HCT116 (cell line): ENCODE results near the gene GABPB1. TPM values are rescaled to one million over a fixed set of nuclear protein-coding genes. Genes with fewer than 3 reads are reported as not detected.

Experiments
- ATAC-seq: fragments of 200-7000 bp; cut with Tn5 transposase; 2 replicates; pipeline ENCODE4 v1.9.1; 2020; ENCODE audit warnings: mild to moderate bottlenecking, moderate library complexity
- BruUV-seq: library from RNA; stranded (reverse); fragments of 400-500 nt; replicated peaks from 2 replicates; lab custom pipeline; 2021; lab: Mats Ljungman, UMichigan
- CTCF ChIA-PET: fragments of 300-600 bp; sonication (Branson Sonifier 250); formaldehyde crosslinking; loops from one replicate; lab custom pipeline; 2021; ENCODE audit warnings: antibody characterized with exemption; lab: Charles Lee
- POLR2A ChIA-PET: fragments of 300-600, 350-600 bp; sonication (Branson Sonifier 250); formaldehyde crosslinking; loops from one replicate; lab custom pipeline; 2021; ENCODE audit warnings: antibody characterized with exemption; lab: Charles Lee
- RAD21 ChIA-PET, 2 experiments: fragments of 300-600 bp; sonication (Branson Sonifier 250); formaldehyde crosslinking; loops; one replicate each; lab custom pipeline; 2023; ENCODE audit warnings: low total read pairs in 2 of 2; ENCODE audit not compliant: uncharacterized antibody in 2 of 2, unreplicated experiment in 2 of 2, low non-redundant PET in 1 of 2; lab: Charles Lee
- DNase-seq: peaks from one replicate; pipeline ENCODE4 v3.0.0-alpha.2; 2010; ENCODE audit warnings: low read depth, low spot score
- H2AFZ ChIP-seq: fragments of 200-600 bp; shearing (Covaris generic), sonication (generic); 2 replicates; pipeline ENCODE4 v1.6.1; 2017; ENCODE audit warnings: low read depth, mixed run types, mixed read lengths, antibody characterized with exemption, low read length; ENCODE audit not compliant: poor library complexity, severe bottlenecking
- H3K27ac ChIP-seq: 2 replicates; pipeline ENCODE4 v1.5.1; 2012; ENCODE audit warnings: low read depth, low read length
- H3K27me3 ChIP-seq: fragments of 200-600 bp; sonication (generic); 2 replicates; pipeline ENCODE4 v1.6.1; 2016; ENCODE audit warnings: mixed run types, low read length, mixed read lengths; ENCODE audit not compliant: insufficient read depth
- H3K36me3 ChIP-seq, 2 experiments: fragments of 200-500 bp in 1 of 2; fragments of 200-600 bp in 1 of 2; sonication (Bioruptor generic) in 1 of 2; sonication (generic) in 1 of 2; 2 replicates each; pipeline versions ENCODE4 v1.5.1 to v1.6.1; 2014 to 2016; ENCODE audit warnings: low read length in 2 of 2, inconsistent platforms in 1 of 2, mixed read lengths in 1 of 2, mixed run types in 1 of 2; ENCODE audit not compliant: insufficient read depth in 2 of 2, control insufficient read depth in 1 of 2
- H3K4me1 ChIP-seq, 2 experiments: fragments of 200-600 bp in 1 of 2; sonication (generic) in 1 of 2; 2 replicates each; pipeline versions ENCODE4 v1.5.1 to v1.6.1; 2012 to 2017; ENCODE audit warnings: low read length in 2 of 2, inconsistent platforms in 1 of 2, mild to moderate bottlenecking in 1 of 2, mixed read lengths in 1 of 2, mixed run types in 1 of 2, moderate library complexity in 1 of 2; ENCODE audit not compliant: insufficient read depth in 2 of 2, control insufficient read depth in 1 of 2
- H3K4me2 ChIP-seq: fragments of 200-600 bp; sonication (generic); 2 replicates; pipeline ENCODE4 v1.6.1; 2017; ENCODE audit warnings: mixed run types, low read length, mixed read lengths
- H3K4me3 ChIP-seq, 2 experiments: fragments of 200-600 bp in 1 of 2; sonication (generic) in 1 of 2; replicated peaks in 1 of 2; 2 replicates each; pipeline ENCODE4 v1.5.1; 2011 to 2016; ENCODE audit warnings: low read length in 2 of 2, control low read depth in 1 of 2, low read depth in 1 of 2, mild to moderate bottlenecking in 1 of 2, mixed read lengths in 1 of 2, mixed run types in 1 of 2
- H3K79me2 ChIP-seq: fragments of 200-600 bp; sonication (generic); 2 replicates; pipeline ENCODE4 v1.6.1; 2017; ENCODE audit warnings: mild to moderate bottlenecking, mixed run types, low read length, moderate library complexity, mixed read lengths; ENCODE audit not compliant: insufficient read depth
- H3K9ac ChIP-seq: fragments of 200-600 bp; sonication (generic); 2 replicates; pipeline ENCODE4 v1.6.1; 2016; ENCODE audit warnings: low read length, mixed read lengths
- H3K9me2 ChIP-seq: fragments of 200-600 bp; sonication (generic), shearing (Covaris generic); 2 replicates; pipeline ENCODE4 v1.6.1; 2017; ENCODE audit warnings: mixed run types, mild to moderate bottlenecking, moderate library complexity; ENCODE audit not compliant: insufficient read depth
- H3K9me3 ChIP-seq, 2 experiments: fragments of 200-500 bp in 1 of 2; fragments of 200-600 bp in 1 of 2; sonication (Bioruptor generic) in 1 of 2; sonication (generic) in 1 of 2; 2 replicates each; pipeline ENCODE4 v1.6.1; 2014 to 2017; ENCODE audit warnings: low read length in 2 of 2, mixed read lengths in 2 of 2, inconsistent platforms in 1 of 2, low read depth in 1 of 2, mild to moderate bottlenecking in 1 of 2, mixed run types in 1 of 2, moderate library complexity in 1 of 2; ENCODE audit not compliant: control insufficient read depth in 1 of 2, insufficient read depth in 1 of 2
- H4K20me1 ChIP-seq: fragments of 200-600 bp; sonication (generic), shearing (Covaris generic); 2 replicates; pipeline ENCODE4 v1.6.1; 2017; ENCODE audit warnings: mixed run types, mild to moderate bottlenecking, moderate library complexity; ENCODE audit not compliant: insufficient read depth
- ATF3 ChIP-seq: IDR thresholded peaks from 2 replicates; pipeline ENCODE4 v1.6.1; 2012
- CEBPB ChIP-seq: IDR thresholded peaks from 2 replicates; pipeline ENCODE4 v1.6.1; 2012; ENCODE audit warnings: low read depth
- CTCF ChIP-seq, 3 experiments: fragments of 200-600 bp in 1 of 3; sonication (generic) in 1 of 3; IDR thresholded peaks in 2 of 3; conservative IDR thresholded peaks in 1 of 3; 2 replicates each; pipeline ENCODE4 v1.5.1; 2012 to 2017; ENCODE audit warnings: low read depth in 2 of 3, low read length in 2 of 3, antibody characterized with exemption in 1 of 3, borderline replicate concordance in 1 of 3, control low read depth in 1 of 3, mild to moderate bottlenecking in 1 of 3, mixed read lengths in 1 of 3, mixed run types in 1 of 3, moderate library complexity in 1 of 3; ENCODE audit not compliant: insufficient read depth in 1 of 3
- EZH2 ChIP-seq: fragments of 200-600 bp; sonication (generic); IDR thresholded peaks from 2 replicates; pipeline ENCODE4 v1.6.1; 2017; ENCODE audit warnings: antibody characterized with exemption, mixed run types
- FOSL1 ChIP-seq: IDR thresholded peaks from 2 replicates; pipeline ENCODE4 v1.6.1; 2012; ENCODE audit warnings: low read depth
- JUND ChIP-seq: IDR thresholded peaks from 2 replicates; pipeline ENCODE4 v1.6.1; 2012
- POLR2A ChIP-seq: IDR thresholded peaks from 2 replicates; pipeline ENCODE4 v1.7.0; 2011; ENCODE audit warnings: borderline replicate concordance; ENCODE audit not compliant: insufficient read depth, insufficient read length; ENCODE audit errors: extremely low read depth
- POLR2AphosphoS5 ChIP-seq: IDR thresholded peaks from 2 replicates; pipeline ENCODE4 v1.6.1; 2011; ENCODE audit warnings: mild to moderate bottlenecking, low read depth, low read length, moderate library complexity
- REST ChIP-seq: IDR thresholded peaks from 2 replicates; pipeline ENCODE4 v1.6.1; 2012; ENCODE audit warnings: low read depth
- SIN3A ChIP-seq: IDR thresholded peaks from 2 replicates; pipeline ENCODE4 v1.6.1; 2012; ENCODE audit warnings: low read depth
- SP1 ChIP-seq: IDR thresholded peaks from 2 replicates; pipeline ENCODE4 v1.6.1; 2012; ENCODE audit warnings: low read depth
- TCF7L2 ChIP-seq: IDR thresholded peaks from 2 replicates; pipeline ENCODE4 v1.7.0; 2011; ENCODE audit warnings: borderline replicate concordance, inconsistent platforms; ENCODE audit not compliant: insufficient read depth, insufficient read length; ENCODE audit errors: extremely low read depth
- ZNF274 ChIP-seq: fragments of 200-500 bp; sonication (Bioruptor generic); IDR thresholded peaks from 2 replicates; pipeline ENCODE4 v1.6.1; 2014; ENCODE audit warnings: mild to moderate bottlenecking, low read depth, low read length, inconsistent platforms
- intact Hi-C: fragments of 100-400 bp; cut with micrococcal nuclease; formaldehyde crosslinking; loops from 2 replicates; pipeline ENCODE4 v1.10.0; 2022
- total RNA-seq: library from RNA; stranded (reverse); gene quantifications from one replicate; pipeline ENCODE4 v1.2.1, GENCODE V29; 2021; ENCODE audit not compliant: unreplicated experiment

GABPB1 gene
- total RNA-seq, 1 experiment from 2014 or later, result 20.1 TPM

- Histone ChIP-seq H3K9me2 (peaks cover 6% of the 10 kb centered on the region; the same call in 1 of the 2 replicates), H2AFZ (no peak overlapping the region), H3K27ac (no peak overlapping the region), H4K20me1 (no peaks in the 10 kb centered on the region), H3K9me3 (no peaks in the 10 kb centered on the region), H3K79me2 (no peaks in the 10 kb centered on the region), H3K4me1 (peaks cover 0 to 4% of the 10 kb centered on the region in 2 experiments; a peak in 1 of 4 replicates), H3K27me3 (no peaks in the 10 kb centered on the region), H3K36me3 (no peaks in the 10 kb centered on the region), H3K4me2 (no peak overlapping the region), H3K4me3 (no peak overlapping the region), H3K9ac (no peak overlapping the region)
- ChIA-PET RAD21 (no interaction called here), CTCF (no interaction called here), POLR2A (interaction anchor here (0.8 kb wide), 1 partner anchor 9 kb away, joined by 3 read pairs; no protein-coding TSS in a partner anchor)
- no TSS peak for BruUV-seq
- ATAC-seq (no peak), DNase-seq (no peak)
- intact Hi-C loops, result no loop called here
- TF ChIP-seq JUND (no peak), POLR2AphosphoS5 (no peak), REST (no peak), ZNF274 (no peak)
Measured at GRCh38 chr15:50381438-50381837, 26.4 kb upstream of the GABPB1 start.

- RAD21 ChIA-PET, result no interaction called here
- Histone ChIP-seq H3K27ac (no peak overlapping the region), H3K4me2 (no peak overlapping the region)
- no peak for TF ChIP-seq CTCF (IDR thresholded peaks at IDR 0.05 in 2 of 3, conservative IDR thresholded peaks at IDR 0.05 in 1 of 3; ENCODE audit: borderline replicate concordance in 1 of 3, insufficient read depth in 1 of 3, low read depth in 2 of 3, low read length in 2 of 3)
- TF ChIP-seq ATF3, result no peak
- no peak for TF ChIP-seq TCF7L2
- TF ChIP-seq FOSL1, result no peak
- no peak for TF ChIP-seq EZH2
- no peak for TF ChIP-seq SP1
- no peak for TF ChIP-seq POLR2A
- TF ChIP-seq CEBPB, result no peak
- TF ChIP-seq SIN3A, result no peak
- no peak for TF ChIP-seq POLR2AphosphoS5
Measured at GRCh38 chr15:50380089-50380488, 25.1 kb upstream of the GABPB1 start.

More at GRCh38 chr15:50380089-50380488, 25.1 kb upstream of the GABPB1 start:
- CTCF ChIA-PET, result no interaction called here
- H3K4me3 ChIP-seq, result no peak overlapping the region
- BruUV-seq, result no TSS peak
- H3K9me3 ChIP-seq, result no peaks in the 10 kb centered on the region
- H3K27me3 ChIP-seq, result no peaks in the 10 kb centered on the region
- H2AFZ ChIP-seq, result no peak overlapping the region
- peaks cover 6% of the 10 kb centered on the region; the same call in 1 of the 2 replicates for H3K9me2 ChIP-seq
- H3K4me1 ChIP-seq, result peaks cover 0 to 4% of the 10 kb centered on the region in 2 experiments; a peak in 1 of 4 replicates
- intact Hi-C loops, result no loop called here
- ATAC-seq, result no peak
- no peaks in the 10 kb centered on the region for H3K79me2 ChIP-seq
- no peak overlapping the region for H3K9ac ChIP-seq
- no peaks in the 10 kb centered on the region for H4K20me1 ChIP-seq
- no peaks in the 10 kb centered on the region for H3K36me3 ChIP-seq
- POLR2A ChIA-PET, result no interaction called here
- no peak for DNase-seq
